GM23338 (cell line): ENCODE results near the gene FUT1. TPM values are rescaled to one million over a fixed set of nuclear protein-coding genes. Genes with fewer than 3 reads are reported as not detected.

Experiments used
- ATAC-seq: fragments of 200-7000 bp; cut with Tn5 transposase; 3 replicates; pipeline ENCODE4 v1.9.1; 2020
- DNase-seq: peaks from one replicate; pipeline ENCODE4 v3.0.0-alpha.2; 2015; ENCODE audit warnings: low spot score
- H2AFZ ChIP-seq: fragments of 200-600 bp; sonication (generic); 2 replicates; pipeline ENCODE4 v1.8.0; 2016; ENCODE audit warnings: antibody characterized with exemption, mild to moderate bottlenecking, moderate library complexity
- H3F3A ChIP-seq: fragments of 200-600 bp; sonication (generic); replicated peaks from 2 replicates; pipeline ENCODE4 v1.8.0; 2017; ENCODE audit warnings: antibody characterized with exemption, mixed run types, low read depth
- H3K27ac ChIP-seq: fragments of 200-600 bp; sonication (generic); 2 replicates; pipeline ENCODE4 v1.6.1; 2016; ENCODE audit warnings: low read depth
- H3K27me3 ChIP-seq: fragments of 200-600 bp; sonication (generic); 2 replicates; pipeline ENCODE4 v1.8.0; 2016; ENCODE audit warnings: mild to moderate bottlenecking, mixed run types, moderate library complexity; ENCODE audit not compliant: insufficient read depth
- H3K36me3 ChIP-seq: fragments of 200-600 bp; sonication (generic); 2 replicates; pipeline ENCODE4 v1.8.0; 2016; ENCODE audit warnings: mild to moderate bottlenecking; ENCODE audit not compliant: insufficient read depth
- H3K4me1 ChIP-seq: fragments of 200-600 bp; sonication (generic); 2 replicates; pipeline ENCODE4 v1.8.0; 2016; ENCODE audit warnings: mild to moderate bottlenecking, moderate library complexity; ENCODE audit not compliant: insufficient read depth
- H3K4me2 ChIP-seq: fragments of 200-600 bp; sonication (generic); 2 replicates; pipeline ENCODE4 v1.7.1; 2017; ENCODE audit warnings: mixed run types
- H3K4me3 ChIP-seq: fragments of 200-600 bp; sonication (generic); 2 replicates; pipeline ENCODE4 v1.6.1; 2016; ENCODE audit warnings: mixed run types
- H3K79me2 ChIP-seq: fragments of 200-600 bp; sonication (generic); replicated peaks from 2 replicates; pipeline ENCODE4 v1.8.0; 2017; ENCODE audit warnings: mild to moderate bottlenecking; ENCODE audit not compliant: insufficient read depth
- H3K9me2 ChIP-seq: fragments of 200-600 bp; sonication (generic); 2 replicates; pipeline ENCODE4 v1.8.0; 2017; ENCODE audit not compliant: insufficient read depth
- H4K20me1 ChIP-seq: fragments of 200-600 bp; sonication (generic); replicated peaks from 2 replicates; pipeline ENCODE4 v1.8.0; 2017; ENCODE audit warnings: mild to moderate bottlenecking; ENCODE audit not compliant: insufficient read depth
- H3K27ac Mint-ChIP-seq: 2 replicates; pipeline ENCODE4 v1.8.0; 2020; ENCODE audit warnings: inconsistent platforms, mild to moderate bottlenecking, moderate library complexity, mixed read lengths
- H3K27me3 Mint-ChIP-seq: 3 replicates; pipeline ENCODE4 v1.8.0; 2022; ENCODE audit warnings: low read depth, mild to moderate bottlenecking, moderate library complexity, mixed read lengths, inconsistent platforms; ENCODE audit not compliant: insufficient read depth, poor library complexity
- H3K36me3 Mint-ChIP-seq: 3 replicates; pipeline ENCODE4 v1.8.0; 2021; ENCODE audit warnings: low read depth, mild to moderate bottlenecking, inconsistent platforms, moderate library complexity, mixed read lengths
- H3K4me1 Mint-ChIP-seq: 3 replicates; pipeline ENCODE4 v1.8.0; 2020; ENCODE audit warnings: mild to moderate bottlenecking, inconsistent platforms, mixed read lengths
- H3K4me3 Mint-ChIP-seq: 3 replicates; pipeline ENCODE4 v1.8.0; 2021; ENCODE audit warnings: moderate library complexity, mild to moderate bottlenecking, inconsistent platforms, mixed read lengths
- H3K9me3 Mint-ChIP-seq: 3 replicates; pipeline ENCODE4 v1.8.0; 2020; ENCODE audit warnings: moderate library complexity, mild to moderate bottlenecking, inconsistent platforms, mixed read lengths
- CTCF ChIP-seq, 2 experiments: fragments of 200-600 bp in 1 of 2; sonication (generic) in 1 of 2; conservative IDR thresholded peaks; 2 replicates each; pipeline versions ENCODE4 v1.5.1 to v1.6.1; 2016 to 2017; ENCODE audit warnings: antibody characterized with exemption in 2 of 2, low read depth in 2 of 2, mild to moderate bottlenecking in 2 of 2, moderate library complexity in 1 of 2
- ETS1 ChIP-seq: IDR thresholded peaks from 2 replicates; pipeline ENCODE4 v1.6.1; 2016; ENCODE audit warnings: antibody characterized with exemption
- EZH2 ChIP-seq: fragments of 200-600 bp; sonication (generic); IDR thresholded peaks from one replicate; pipeline ENCODE4 v1.8.0; 2017; ENCODE audit warnings: antibody characterized with exemption, mild to moderate bottlenecking, low read depth; ENCODE audit not compliant: unreplicated experiment
- POLR2AphosphoS5 ChIP-seq: IDR thresholded peaks from 2 replicates; pipeline ENCODE4 v1.6.1; 2016; ENCODE audit warnings: antibody characterized with exemption, low read depth
- REST ChIP-seq: IDR thresholded peaks from one replicate; pipeline ENCODE4 v1.6.1; 2018; ENCODE audit warnings: antibody characterized with exemption; ENCODE audit not compliant: unreplicated experiment
- ZNF114 ChIP-seq: fragments of 250-450 bp; sonication (Bioruptor Pico); IDR thresholded peaks from 2 replicates; pipeline ENCODE4 v1.5.0; 2020; ENCODE audit warnings: mild to moderate bottlenecking, moderate library complexity
- ZNF331 ChIP-seq: fragments of 250-450 bp; sonication (Bioruptor Pico); IDR thresholded peaks from 2 replicates; pipeline ENCODE4 v1.5.0; 2020; ENCODE audit warnings: low read depth, mild to moderate bottlenecking, moderate library complexity
- polyA plus RNA-seq: library from polyadenylated mRNA; unstranded; fragments of >200 nt; fragmentation: Nextera tagmentation; extraction: Ambion mirVana; gene quantifications from 2 replicates; pipeline ENCODE4 v1.2.1, GENCODE V29; 2016
- total RNA-seq: library from RNA; depleted of rRNA; stranded (reverse); fragments of >200 nt; shearing (Covaris generic); gene quantifications from 2 replicates; pipeline ENCODE4 v1.2.3, GENCODE V29; 2014

The FUT1 gene
- total and polyA plus RNA-seq, 2 experiments from 2014 or later, result 4.4 to 20.8 TPM

- TF ChIP-seq ZNF331 (CRISPR knock-in tag) (no peak), ETS1 (peak; percentile 72), CTCF (conservative IDR thresholded peaks at IDR 0.05; ENCODE audit: low read depth in 2 of 2) (peak in 1 of 2 experiments; percentile 40; a peak in 2 of 4 replicates), POLR2AphosphoS5 (peak; percentile 41; the same call in 1 of the 2 replicates), ZNF114 (CRISPR knock-in tag) (no peak)
- peak; percentile 65 for ATAC-seq
- peaks cover 4% of the 10 kb centered on the region for H3K36me3 Mint-ChIP-seq
- peak overlapping the region; percentile 84; the same call in 1 of the 2 replicates for H2AFZ ChIP-seq
- H3K4me2 ChIP-seq, result peak overlapping the region; percentile 88
- H3K27ac Mint-ChIP-seq, result peak overlapping the region; percentile 10; the same call in 1 of the 2 replicates
- no peaks in the 10 kb centered on the region for H3K36me3 ChIP-seq
- H3K27me3 ChIP-seq, result peaks cover 16% of the 10 kb centered on the region
- H3K27ac ChIP-seq, result no peak overlapping the region
- no peaks in the 10 kb centered on the region for H4K20me1 ChIP-seq
- DNase-seq, result peak; percentile 98
- H3K4me3 ChIP-seq, result peak overlapping the region; percentile 68
- H3K9me2 ChIP-seq, result peaks cover 2% of the 10 kb centered on the region; the same call in 1 of the 2 replicates
- H3K4me3 Mint-ChIP-seq, result peak overlapping the region; percentile 77
- peaks cover 22% of the 10 kb centered on the region for H3K4me1 Mint-ChIP-seq
- H3K9me3 Mint-ChIP-seq, result peaks cover 5% of the 10 kb centered on the region
- H3K79me2 ChIP-seq, result no peaks in the 10 kb centered on the region
- H3F3A ChIP-seq, result peaks cover 18% of the 10 kb centered on the region; the same call in 1 of the 2 replicates
- H3K27me3 Mint-ChIP-seq, result peaks cover 29% of the 10 kb centered on the region
- H3K4me1 ChIP-seq, result peaks cover 19% of the 10 kb centered on the region
Observed at GRCh38 chr19:48735031-48735615, 17.3 kb downstream of the FUT1 start.

GRCh38 chr19:48734625-48735024 is 17.8 kb downstream of the FUT1 start:
- H2AFZ ChIP-seq, result no peak overlapping the region
- H3K4me3 ChIP-seq, result peak overlapping the region; percentile 68
- H3K27me3 Mint-ChIP-seq, result peaks cover 27% of the 10 kb centered on the region
- no peaks in the 10 kb centered on the region for H3K36me3 ChIP-seq
- H3K27ac Mint-ChIP-seq, result peak overlapping the region; percentile 10; the same call in 1 of the 2 replicates
- H3K27me3 ChIP-seq, result peaks cover 16% of the 10 kb centered on the region
- H3K27ac ChIP-seq, result no peak overlapping the region
- peaks cover 18% of the 10 kb centered on the region; the same call in 1 of the 2 replicates for H3F3A ChIP-seq
- H3K79me2 ChIP-seq, result no peaks in the 10 kb centered on the region
- ATAC-seq (no peak), DNase-seq (no peak)
- H3K36me3 Mint-ChIP-seq, result peaks cover 4% of the 10 kb centered on the region
- peaks cover 5% of the 10 kb centered on the region for H3K9me3 Mint-ChIP-seq
- no peaks in the 10 kb centered on the region for H4K20me1 ChIP-seq
- H3K4me3 Mint-ChIP-seq, result peak overlapping the region; percentile 77
- H3K4me1 ChIP-seq, result peaks cover 14% of the 10 kb centered on the region
- H3K4me2 ChIP-seq, result no peak overlapping the region
- H3K4me1 Mint-ChIP-seq, result peaks cover 18% of the 10 kb centered on the region
- peaks cover 2% of the 10 kb centered on the region; the same call in 1 of the 2 replicates for H3K9me2 ChIP-seq
- no peak for TF ChIP-seq POLR2AphosphoS5
- TF ChIP-seq REST, result no peak
- no peak for TF ChIP-seq EZH2
